GM12872 (cell line): ENCODE measurements around the gene EGR2.

Experiments
- TF ChIP-seq, protein P1 (sequence below): IDR thresholded peaks from 3 replicates; pipeline ENCODE4 v1.5.1; 2011; ENCODE audit warnings: low read depth, mild to moderate bottlenecking, low read length, moderate library complexity; ENCODE audit not compliant: insufficient read depth

Gene EGR2

DNA sequence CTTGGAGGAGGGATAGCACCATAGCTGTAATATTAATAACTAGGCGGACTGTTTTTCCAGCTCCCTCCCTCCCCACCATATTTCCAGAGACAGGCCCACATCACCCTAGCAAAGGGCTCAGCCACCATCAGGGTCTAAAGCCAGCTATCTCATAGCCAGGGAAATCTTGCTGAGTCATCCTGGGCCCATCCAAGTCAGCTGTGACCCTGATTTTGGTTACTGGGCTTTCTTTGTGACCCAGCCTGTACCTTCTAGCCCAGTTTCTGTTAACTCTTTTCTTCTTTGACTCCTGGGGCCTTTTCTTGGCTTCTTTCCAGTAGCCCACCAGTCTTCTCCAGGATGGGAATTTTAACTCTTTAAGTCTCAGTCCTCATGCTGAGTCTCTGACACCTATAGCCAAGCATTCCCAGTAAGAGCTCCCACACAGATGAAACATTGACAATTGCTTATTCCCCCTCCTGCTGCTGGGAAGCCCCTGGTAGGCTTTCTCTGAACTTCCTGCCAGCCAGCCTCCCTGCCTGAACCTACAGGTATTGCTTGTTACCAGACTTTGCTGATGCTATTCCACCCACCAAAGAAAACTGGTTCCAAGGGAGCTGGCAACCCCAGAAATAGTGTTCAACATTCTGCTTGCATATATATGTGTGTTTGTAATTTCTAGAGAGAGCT lies 46.5 kb downstream of the EGR2 start:
- TF ChIP-seq, protein P1, sequence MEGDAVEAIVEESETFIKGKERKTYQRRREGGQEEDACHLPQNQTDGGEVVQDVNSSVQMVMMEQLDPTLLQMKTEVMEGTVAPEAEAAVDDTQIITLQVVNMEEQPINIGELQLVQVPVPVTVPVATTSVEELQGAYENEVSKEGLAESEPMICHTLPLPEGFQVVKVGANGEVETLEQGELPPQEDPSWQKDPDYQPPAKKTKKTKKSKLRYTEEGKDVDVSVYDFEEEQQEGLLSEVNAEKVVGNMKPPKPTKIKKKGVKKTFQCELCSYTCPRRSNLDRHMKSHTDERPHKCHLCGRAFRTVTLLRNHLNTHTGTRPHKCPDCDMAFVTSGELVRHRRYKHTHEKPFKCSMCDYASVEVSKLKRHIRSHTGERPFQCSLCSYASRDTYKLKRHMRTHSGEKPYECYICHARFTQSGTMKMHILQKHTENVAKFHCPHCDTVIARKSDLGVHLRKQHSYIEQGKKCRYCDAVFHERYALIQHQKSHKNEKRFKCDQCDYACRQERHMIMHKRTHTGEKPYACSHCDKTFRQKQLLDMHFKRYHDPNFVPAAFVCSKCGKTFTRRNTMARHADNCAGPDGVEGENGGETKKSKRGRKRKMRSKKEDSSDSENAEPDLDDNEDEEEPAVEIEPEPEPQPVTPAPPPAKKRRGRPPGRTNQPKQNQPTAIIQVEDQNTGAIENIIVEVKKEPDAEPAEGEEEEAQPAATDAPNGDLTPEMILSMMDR = no peak

DNA sequence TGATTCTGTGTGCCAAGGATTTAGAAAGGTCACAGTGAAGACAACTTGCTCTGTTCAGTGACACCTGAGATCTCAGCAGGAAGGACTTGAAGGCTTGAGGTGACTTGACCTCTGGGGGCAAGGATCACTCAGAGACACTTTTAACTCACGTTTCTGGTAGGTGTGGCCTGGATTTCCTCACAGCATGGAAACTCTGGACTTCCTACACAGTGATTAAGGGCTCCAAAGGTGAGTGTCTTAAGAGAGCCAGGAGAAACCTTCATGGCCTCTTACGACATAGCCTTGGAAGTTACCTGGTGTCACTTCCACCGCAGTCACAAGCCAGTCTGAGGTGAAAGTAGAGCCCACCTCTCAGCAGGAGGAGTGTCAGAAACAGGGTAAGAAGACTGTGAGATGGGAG lies 49.8 kb downstream of the EGR2 start:
- TF ChIP-seq, protein P1 = no peak

DNA sequence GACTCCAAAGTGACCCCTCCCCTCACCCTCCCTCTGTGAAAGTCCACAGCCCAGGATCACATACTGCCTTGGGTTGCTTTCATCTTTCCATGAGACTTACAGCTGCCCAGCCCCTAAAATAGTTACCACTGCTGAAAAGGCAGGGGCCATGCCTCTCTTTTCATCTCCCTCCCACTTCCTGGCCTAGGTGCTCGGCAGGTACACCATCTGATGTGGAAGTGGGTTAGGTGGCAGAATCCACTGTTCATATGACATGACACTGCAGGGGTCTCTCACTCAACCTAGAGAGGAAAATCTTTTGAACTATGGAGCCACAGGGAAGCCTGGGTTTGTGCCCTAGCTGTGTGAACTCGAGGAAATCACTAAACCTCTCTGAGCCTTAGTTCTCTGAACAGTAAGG lies 50.4 kb downstream of the EGR2 start:
- TF ChIP-seq, protein P1 = no peak

DNA sequence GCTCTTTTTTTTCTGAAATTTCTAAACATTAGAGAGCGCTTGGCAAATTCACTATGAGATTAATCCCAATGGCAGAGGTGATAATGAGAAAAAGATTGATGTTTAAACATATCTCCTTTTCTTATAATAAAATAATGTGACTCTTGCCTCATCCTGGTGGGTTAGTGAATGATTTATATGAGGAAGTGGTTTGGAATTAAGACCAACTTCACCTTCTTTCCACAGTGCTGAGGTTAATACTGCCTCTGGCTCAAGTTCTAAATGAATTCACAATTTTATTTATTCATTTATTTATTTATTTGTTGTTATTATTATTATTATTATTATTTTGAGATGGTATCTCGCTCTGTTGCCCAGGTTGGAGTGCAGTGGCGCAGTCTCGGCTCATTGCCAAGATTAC lies 52.2 kb downstream of the EGR2 start:
- TF ChIP-seq, protein P1 = no peak

DNA sequence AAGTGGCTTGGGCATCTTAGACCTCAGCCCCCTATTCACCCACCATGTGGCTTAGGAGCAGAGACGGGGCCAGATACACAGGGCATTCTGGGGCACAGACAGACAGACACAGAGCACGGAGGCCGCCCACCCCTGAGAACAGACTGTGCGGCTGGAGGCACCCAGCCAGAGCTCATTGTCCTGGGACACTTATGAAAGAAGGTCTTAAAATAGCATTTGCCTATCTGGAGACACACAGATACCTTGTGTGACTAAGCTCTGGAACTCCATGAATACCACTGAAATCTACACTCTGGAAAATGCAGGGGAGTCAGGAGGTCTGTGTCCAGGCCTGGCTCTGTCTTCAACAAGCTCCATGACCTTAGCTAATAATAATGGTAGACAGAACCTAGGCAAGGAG lies 53.0 kb downstream of the EGR2 start:
- TF ChIP-seq, protein P1 = no peak
